NT2/D1 (cell line): ENCODE data around the gene MRPL36.

ENCODE experiments used
- SUZ12 ChIP-seq: IDR thresholded peaks from 2 replicates; pipeline ENCODE4 v1.6.1; 2011; ENCODE audit not compliant: insufficient read length, insufficient read depth; ENCODE audit errors: extremely low read depth
- YY1 ChIP-seq: IDR thresholded peaks from 2 replicates; pipeline ENCODE4 v1.6.1; 2011; ENCODE audit not compliant: insufficient read length, insufficient read depth
- ZNF274 ChIP-seq: IDR thresholded peaks from 2 replicates; pipeline ENCODE4 v1.6.1; 2011; ENCODE audit warnings: mild to moderate bottlenecking, low read depth, low read length

DNA sequence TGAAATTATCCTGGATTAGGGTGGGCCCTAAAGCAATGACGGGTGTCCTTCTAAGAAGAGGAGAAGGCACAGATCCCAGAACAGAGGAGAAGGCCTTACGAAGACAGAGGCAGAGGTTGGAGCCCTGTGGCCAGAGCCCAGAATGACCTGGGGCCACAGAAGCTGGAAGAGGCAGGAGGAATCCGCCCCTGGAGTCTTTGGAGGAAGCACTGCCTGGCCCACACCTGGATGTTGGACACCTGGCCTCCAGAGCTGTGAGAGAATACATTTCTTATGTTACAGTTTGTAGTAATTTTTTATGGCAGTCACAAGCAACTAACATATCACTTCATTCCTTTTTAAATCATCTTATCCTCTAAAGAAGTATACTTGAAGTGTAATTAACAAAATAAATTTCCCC lies 8.5 kb downstream of the MRPL36 start:
- TF ChIP-seq YY1 (no peak), ZNF274 (no peak), SUZ12 (no peak)
